HepG2 (cell line): ENCODE measurements around the gene ZNF302. TPM values are rescaled to one million over a fixed set of nuclear protein-coding genes. Genes with fewer than 3 reads are reported as not detected.

Experiments used
- ATAC-seq: fragments of 200-7000 bp; cut with Tn5 transposase; 3 replicates; pipeline ENCODE4 v1.9.1; 2020; ENCODE audit warnings: mild to moderate bottlenecking, moderate library complexity
- BruUV-seq: library from RNA; stranded (reverse); fragments of 400-500 nt; replicated peaks from 2 replicates; lab custom pipeline; 2021; lab: Mats Ljungman, UMichigan
- CTCF ChIA-PET: fragments of 300-600 bp; formaldehyde crosslinking; extraction: SDS; loops from one replicate; lab custom pipeline; 2021; ENCODE audit warnings: low total read pairs, inconsistent platforms, low intra/inter-chr PET ratio; lab: Yijun Ruan, JAX
- POLR2A ChIA-PET: fragments of 350-600 bp; sonication (Branson Sonifier 250); formaldehyde crosslinking; loops from one replicate; lab custom pipeline; 2020; ENCODE audit warnings: antibody characterized with exemption, inconsistent platforms; lab: Yijun Ruan, JAX
- DNase-seq: peaks from one replicate; pipeline ENCODE4 v3.0.0-alpha.2; 2015; ENCODE audit warnings: low spot score
- FAIRE-seq: peaks from 3 replicates; lab custom pipeline; 2011; peaks lifted over from hg19 to GRCh38; lab: Jason Lieb, UNC
- H2AFZ ChIP-seq: one replicate; pipeline ENCODE4 v1.6.1; 2011; ENCODE audit warnings: low read length, inconsistent platforms
- H3K27ac ChIP-seq: fragments of 300-600 bp; 3 replicates; pipeline ENCODE4 v1.8.0; 2011; ENCODE audit warnings: mixed run types, mild to moderate bottlenecking, mixed read lengths, low read length, inconsistent platforms; ENCODE audit not compliant: insufficient read depth; ENCODE audit errors: extremely low read length
- H3K27me3 ChIP-seq, 2 experiments: fragments of 200-600 bp in 1 of 2; 2 replicates in 1 of 2; 3 replicates in 1 of 2; pipeline versions ENCODE4 v1.6.0 to v1.8.0; 2011; ENCODE audit warnings: low read length in 2 of 2, mild to moderate bottlenecking in 2 of 2, moderate library complexity in 2 of 2, inconsistent platforms in 1 of 2; ENCODE audit not compliant: insufficient read depth in 2 of 2, control insufficient read depth in 1 of 2
- H3K36me3 ChIP-seq, 2 experiments: fragments of 200-600 bp in 1 of 2; replicated peaks in 1 of 2; 2 replicates in 1 of 2; 3 replicates in 1 of 2; pipeline versions ENCODE4 v1.5.1 to v1.8.0; 2011; ENCODE audit warnings: low read length in 2 of 2, inconsistent platforms in 1 of 2; ENCODE audit not compliant: insufficient read depth in 2 of 2, control insufficient read depth in 1 of 2
- H3K4me1 ChIP-seq: 2 replicates; pipeline ENCODE4 v1.5.1; 2012; ENCODE audit warnings: low read length, inconsistent platforms; ENCODE audit not compliant: insufficient read depth
- H3K4me2 ChIP-seq: 2 replicates; pipeline ENCODE4 v1.6.0; 2011; ENCODE audit warnings: low read depth, low read length, inconsistent platforms
- H3K4me3 ChIP-seq, 3 experiments: fragments of 200-600 bp in 1 of 3; sonication (generic), shearing (Covaris generic) in 1 of 3; replicated peaks in 1 of 3; 2 replicates each; pipeline ENCODE4 v1.5.1; 2011 to 2016; ENCODE audit warnings: low read length in 3 of 3, inconsistent platforms in 2 of 3, low read depth in 2 of 3, mild to moderate bottlenecking in 2 of 3, control low read depth in 1 of 3, mixed read lengths in 1 of 3; ENCODE audit not compliant: insufficient read depth in 1 of 3
- H3K79me2 ChIP-seq: one replicate; pipeline ENCODE4 v1.6.1; 2011; ENCODE audit warnings: low read length, inconsistent platforms; ENCODE audit not compliant: insufficient read depth
- H3K9ac ChIP-seq: 2 replicates; pipeline ENCODE4 v1.6.0; 2011; ENCODE audit warnings: mild to moderate bottlenecking, low read depth, low read length, inconsistent platforms; ENCODE audit not compliant: insufficient read depth
- H3K9me3 ChIP-seq: 2 replicates; pipeline ENCODE4 v1.5.1; 2012; ENCODE audit warnings: mild to moderate bottlenecking, low read length
- H4K20me1 ChIP-seq: 2 replicates; pipeline ENCODE4 v1.6.0; 2011; ENCODE audit warnings: inconsistent platforms, mild to moderate bottlenecking, low read length, moderate library complexity; ENCODE audit not compliant: insufficient read depth
- MAF1 ChIP-seq: sonication (generic); formaldehyde crosslinking; IDR thresholded peaks from 2 replicates; pipeline ENCODE4 v1.5.0; 2020; ENCODE audit warnings: missing genetic modification reagents, borderline replicate concordance
- MIER2 ChIP-seq: IDR thresholded peaks from 2 replicates; pipeline ENCODE4 v1.6.1; 2016; ENCODE audit warnings: missing biosample characterization, missing genetic modification reagents
- SAP130 ChIP-seq: IDR thresholded peaks from 2 replicates; pipeline ENCODE4 v1.6.1; 2016; ENCODE audit warnings: low read depth
- SP140L ChIP-seq: sonication (generic); formaldehyde crosslinking; IDR thresholded peaks from 2 replicates; pipeline ENCODE4 v1.4.0; 2020; ENCODE audit warnings: missing genetic modification reagents, borderline replicate concordance
- ZNF256 ChIP-seq: sonication (generic); formaldehyde crosslinking; conservative IDR thresholded peaks from 2 replicates; pipeline ENCODE4 v1.4.0; 2020; ENCODE audit warnings: missing genetic modification reagents
- ZNF550 ChIP-seq: sonication (generic); formaldehyde crosslinking; IDR thresholded peaks from 2 replicates; pipeline ENCODE4 v1.4.0; 2020; ENCODE audit warnings: mild to moderate bottlenecking, missing genetic modification reagents, borderline replicate concordance
- ZNF619 ChIP-seq: sonication (generic); formaldehyde crosslinking; IDR thresholded peaks from 2 replicates; pipeline ENCODE4 v1.4.0; 2020; ENCODE audit warnings: mild to moderate bottlenecking, missing genetic modification reagents
- ZNF780A ChIP-seq: sonication (generic); formaldehyde crosslinking; IDR thresholded peaks from 2 replicates; pipeline ENCODE4 v1.8.0; 2022; ENCODE audit warnings: mild to moderate bottlenecking, missing genetic modification reagents, moderate library complexity
- in situ Hi-C: cut with HindIII; loops from 2 replicates; pipeline ENCODE4 v1.10.0; 2017; ENCODE audit warnings: low pct_unique_long_range_greater_than_20kb; ENCODE audit not compliant: extremely low pct_ligation_motif_present
- intact Hi-C: fragments of 100-400 bp; cut with micrococcal nuclease; formaldehyde crosslinking; loops from one replicate; pipeline ENCODE4 v1.10.0; 2022; ENCODE audit not compliant: unreplicated experiment
- polyA plus RNA-seq, 8 experiments: library from polyadenylated mRNA; depleted of rRNA in 3 of 8; stranded (reverse) in 7 of 8; unstranded in 1 of 8; fragments of >200 nt; fragmentation: Illumina TruSeq in 4 of 8; extraction: Trizol in 4 of 8; gene quantifications; 2 replicates each; pipeline versions ENCODE4 v1.2.1 to v1.2.3, GENCODE V29; 2011 to 2016; ENCODE audit warnings: low read depth in 4 of 8, missing spikeins in 1 of 8, mixed read lengths in 1 of 8; ENCODE audit not compliant: insufficient read depth in 1 of 8
- total RNA-seq, 5 experiments: library from RNA; depleted of rRNA; stranded (reverse); fragments of >200 nt; fragmentation: Illumina TruSeq; extraction: Trizol; gene quantifications; 2 replicates each; pipeline ENCODE4 v1.2.3, GENCODE V29; 2016; ENCODE audit warnings: low read depth in 1 of 5
- TF ChIP-seq, protein P1 (sequence below): sonication (generic); formaldehyde crosslinking; IDR thresholded peaks from 2 replicates; pipeline ENCODE4 v1.9.0; 2021; ENCODE audit warnings: mild to moderate bottlenecking, missing genetic modification reagents

ZNF302 gene
- total and polyA plus RNA-seq, 2 of the 13 experiments (the other 11 are each of a cell fraction or from before 2014, with no cell fraction given), result not detected

DNA sequence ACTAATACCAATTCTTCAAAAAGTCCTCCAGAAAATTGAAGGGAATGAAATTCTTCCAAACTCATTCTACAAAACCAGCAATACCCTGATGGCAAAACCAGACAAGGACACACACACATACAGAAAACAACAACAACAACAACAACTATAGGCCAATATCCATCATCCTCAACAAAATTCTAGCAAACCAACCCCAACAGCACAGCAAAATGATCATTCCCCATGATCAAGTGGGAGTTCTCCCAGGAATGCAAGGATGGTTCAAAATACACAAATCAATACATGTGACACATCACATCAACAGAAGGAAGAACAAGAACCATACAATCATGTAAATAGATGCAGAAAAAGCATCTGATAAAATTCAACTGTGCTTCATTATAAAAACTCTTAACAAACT lies 37.9 kb downstream of the ZNF302 start:
- intact Hi-C loops, result no loop called here
- CTCF ChIA-PET, result no interaction called here
- H2AFZ ChIP-seq, result no peak overlapping the region

More for the DNA sequence above, 37.9 kb downstream of the ZNF302 start:
- no peak for ATAC-seq
- H3K4me2 ChIP-seq, result no peak overlapping the region
- no peak overlapping the region for H3K4me3 ChIP-seq
- no peak overlapping the region for H3K9ac ChIP-seq
- H3K27me3 ChIP-seq, result peaks cover 0 to 5% of the 10 kb centered on the region in 2 experiments; a peak in 1 of 5 replicates
- no peaks in the 10 kb centered on the region for H4K20me1 ChIP-seq
- no peak overlapping the region for H3K27ac ChIP-seq
- H3K36me3 ChIP-seq, result no peaks in the 10 kb centered on the region
- BruUV-seq, result no TSS peak
- FAIRE-seq, result no peak
- POLR2A ChIA-PET, result no interaction called here
- TF ChIP-seq SAP130 (no peak), ZNF619 (no peak), ZNF780A (CRISPR knock-in tag) (no peak), ZNF550 (no peak), SP140L (CRISPR knock-in tag) (no peak), MAF1 (no peak), ZNF256 (CRISPR knock-in tag) (no peak), MIER2 (no peak)
- TF ChIP-seq, protein P1, sequence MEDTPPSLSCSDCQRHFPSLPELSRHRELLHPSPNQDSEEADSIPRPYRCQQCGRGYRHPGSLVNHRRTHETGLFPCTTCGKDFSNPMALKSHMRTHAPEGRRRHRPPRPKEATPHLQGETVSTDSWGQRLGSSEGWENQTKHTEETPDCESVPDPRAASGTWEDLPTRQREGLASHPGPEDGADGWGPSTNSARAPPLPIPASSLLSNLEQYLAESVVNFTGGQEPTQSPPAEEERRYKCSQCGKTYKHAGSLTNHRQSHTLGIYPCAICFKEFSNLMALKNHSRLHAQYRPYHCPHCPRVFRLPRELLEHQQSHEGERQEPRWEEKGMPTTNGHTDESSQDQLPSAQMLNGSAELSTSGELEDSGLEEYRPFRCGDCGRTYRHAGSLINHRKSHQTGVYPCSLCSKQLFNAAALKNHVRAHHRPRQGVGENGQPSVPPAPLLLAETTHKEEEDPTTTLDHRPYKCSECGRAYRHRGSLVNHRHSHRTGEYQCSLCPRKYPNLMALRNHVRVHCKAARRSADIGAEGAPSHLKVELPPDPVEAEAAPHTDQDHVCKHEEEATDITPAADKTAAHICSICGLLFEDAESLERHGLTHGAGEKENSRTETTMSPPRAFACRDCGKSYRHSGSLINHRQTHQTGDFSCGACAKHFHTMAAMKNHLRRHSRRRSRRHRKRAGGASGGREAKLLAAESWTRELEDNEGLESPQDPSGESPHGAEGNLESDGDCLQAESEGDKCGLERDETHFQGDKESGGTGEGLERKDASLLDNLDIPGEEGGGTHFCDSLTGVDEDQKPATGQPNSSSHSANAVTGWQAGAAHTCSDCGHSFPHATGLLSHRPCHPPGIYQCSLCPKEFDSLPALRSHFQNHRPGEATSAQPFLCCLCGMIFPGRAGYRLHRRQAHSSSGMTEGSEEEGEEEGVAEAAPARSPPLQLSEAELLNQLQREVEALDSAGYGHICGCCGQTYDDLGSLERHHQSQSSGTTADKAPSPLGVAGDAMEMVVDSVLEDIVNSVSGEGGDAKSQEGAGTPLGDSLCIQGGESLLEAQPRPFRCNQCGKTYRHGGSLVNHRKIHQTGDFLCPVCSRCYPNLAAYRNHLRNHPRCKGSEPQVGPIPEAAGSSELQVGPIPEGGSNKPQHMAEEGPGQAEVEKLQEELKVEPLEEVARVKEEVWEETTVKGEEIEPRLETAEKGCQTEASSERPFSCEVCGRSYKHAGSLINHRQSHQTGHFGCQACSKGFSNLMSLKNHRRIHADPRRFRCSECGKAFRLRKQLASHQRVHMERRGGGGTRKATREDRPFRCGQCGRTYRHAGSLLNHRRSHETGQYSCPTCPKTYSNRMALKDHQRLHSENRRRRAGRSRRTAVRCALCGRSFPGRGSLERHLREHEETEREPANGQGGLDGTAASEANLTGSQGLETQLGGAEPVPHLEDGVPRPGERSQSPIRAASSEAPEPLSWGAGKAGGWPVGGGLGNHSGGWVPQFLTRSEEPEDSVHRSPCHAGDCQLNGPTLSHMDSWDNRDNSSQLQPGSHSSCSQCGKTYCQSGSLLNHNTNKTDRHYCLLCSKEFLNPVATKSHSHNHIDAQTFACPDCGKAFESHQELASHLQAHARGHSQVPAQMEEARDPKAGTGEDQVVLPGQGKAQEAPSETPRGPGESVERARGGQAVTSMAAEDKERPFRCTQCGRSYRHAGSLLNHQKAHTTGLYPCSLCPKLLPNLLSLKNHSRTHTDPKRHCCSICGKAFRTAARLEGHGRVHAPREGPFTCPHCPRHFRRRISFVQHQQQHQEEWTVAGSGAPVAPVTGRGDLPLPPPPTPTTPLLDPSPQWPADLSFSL (CRISPR knock-in tag), result no peak
- TF ChIP-seq, all 625 proteins: peak for 0
- no peak for DNase-seq
- H3K9me3 ChIP-seq, result peaks cover 5% of the 10 kb centered on the region; the same call in 1 of the 2 replicates
- in situ Hi-C loops, result loop anchor here (10.0 kb wide), 1 partner anchor 211 kb away; no protein-coding TSS in a partner anchor
- H3K79me2 ChIP-seq, result no peaks in the 10 kb centered on the region
- H3K4me1 ChIP-seq, result no peaks in the 10 kb centered on the region
